ENCODE data around the gene MAGEA10. TPM values are rescaled to one million over a fixed set of nuclear protein-coding genes. Genes with fewer than 3 reads are reported as not detected.
"Not testable (repeated sequence)": the region's sequence is repeated elsewhere in the genome, so short reads cannot be mapped to it uniquely, and the experiment has no call there.

The MAGEA10 gene
- total RNA-seq, 1 donor from 2014 or later, result not detected

- ATAC-seq (no peak), DNase-seq (no peak)
- Histone ChIP-seq H3K4me3 (no peak overlapping the region), H3K36me3 (no peaks in the 10 kb centered on the region), H3K27me3 (no peaks in the 10 kb centered on the region), H3K4me1 (no peaks in the 10 kb centered on the region), H3K9me3 (no peaks in the 10 kb centered on the region), H3K27ac (no peak overlapping the region)
- no peak for TF ChIP-seq CTCF (IDR thresholded peaks at IDR 0.05)
- intact Hi-C loops (cut with DNase I), result no loop called here
Measured at GRCh38 chrX:152149648-152150047, 11.3 kb upstream of the MAGEA10 start.

GRCh38 chrX:152139589-152139988 lies 1.2 kb upstream of the MAGEA10 start:
- Histone ChIP-seq H3K36me3 (no peaks in the 10 kb centered on the region), H3K4me1 (no peaks in the 10 kb centered on the region), H3K27ac (no peak overlapping the region), H3K27me3 (no peaks in the 10 kb centered on the region), H3K9me3 (no peaks in the 10 kb centered on the region), H3K4me3 (no peak overlapping the region)
- no peak for ATAC-seq
- no peak for DNase-seq
- intact Hi-C loops (cut with DNase I), result no loop called here
- TF ChIP-seq CTCF (IDR thresholded peaks at IDR 0.05), result no peak

GRCh38 chrX:152137771-152138387 lies 498 bp downstream of the MAGEA10 start:
- Histone ChIP-seq H3K9me3 (no peaks in the 10 kb centered on the region), H3K27me3 (no peaks in the 10 kb centered on the region), H3K4me1 (no peaks in the 10 kb centered on the region), H3K4me3 (no peak overlapping the region), H3K27ac (no peak overlapping the region), H3K36me3 (no peaks in the 10 kb centered on the region)
- intact Hi-C loops (cut with DNase I), result no loop called here
- no peak for DNase-seq
- no peak for TF ChIP-seq CTCF (IDR thresholded peaks at IDR 0.05)
- no peak for ATAC-seq

- TF ChIP-seq CTCF (IDR thresholded peaks at IDR 0.05), result no peak
- Histone ChIP-seq H3K4me1 (no peaks in the 10 kb centered on the region), H3K9me3 (no peaks in the 10 kb centered on the region), H3K36me3 (no peaks in the 10 kb centered on the region), H3K27ac (no peak overlapping the region), H3K4me3 (no peak overlapping the region), H3K27me3 (no peaks in the 10 kb centered on the region)
- DNase-seq (no peak), ATAC-seq (no peak)
- intact Hi-C loops (cut with DNase I), result no loop called here
Measured at GRCh38 chrX:152136312-152136711, 2.1 kb downstream of the MAGEA10 start.

- ATAC-seq, result no peak
- TF ChIP-seq CTCF (IDR thresholded peaks at IDR 0.05), result no peak
- Histone ChIP-seq H3K9me3 (no peaks in the 10 kb centered on the region), H3K4me3 (no peak overlapping the region), H3K4me1 (no peaks in the 10 kb centered on the region), H3K36me3 (no peaks in the 10 kb centered on the region), H3K27ac (no peak overlapping the region), H3K27me3 (no peaks in the 10 kb centered on the region)
- intact Hi-C loops (cut with DNase I), result no loop called here
- DNase-seq, result no peak
Measured at GRCh38 chrX:152131525-152131924, 6.9 kb downstream of the MAGEA10 start.

- intact Hi-C loops (cut with DNase I); H3K9me3 ChIP-seq; DNase-seq; H3K4me3 ChIP-seq; ATAC-seq; H3K4me1 ChIP-seq; H3K36me3 ChIP-seq; H3K27ac ChIP-seq; H3K27me3 ChIP-seq: not testable (repeated sequence)
Measured at GRCh38 chrX:152129069-152129844, 9.1 kb downstream of the MAGEA10 start.
